Amygdala (tissue), 56 donors: Measurements from ENCODE around the gene BRD4.
A peak's percentile ranks its signal among the peaks of the same experiment; 100 is the strongest.

Experiments used
- DNase-seq, 56 donors: peaks; one replicate each; lab custom pipeline; 2025; lab: John Stamatoyannopoulos, UW

Gene BRD4

DNA sequence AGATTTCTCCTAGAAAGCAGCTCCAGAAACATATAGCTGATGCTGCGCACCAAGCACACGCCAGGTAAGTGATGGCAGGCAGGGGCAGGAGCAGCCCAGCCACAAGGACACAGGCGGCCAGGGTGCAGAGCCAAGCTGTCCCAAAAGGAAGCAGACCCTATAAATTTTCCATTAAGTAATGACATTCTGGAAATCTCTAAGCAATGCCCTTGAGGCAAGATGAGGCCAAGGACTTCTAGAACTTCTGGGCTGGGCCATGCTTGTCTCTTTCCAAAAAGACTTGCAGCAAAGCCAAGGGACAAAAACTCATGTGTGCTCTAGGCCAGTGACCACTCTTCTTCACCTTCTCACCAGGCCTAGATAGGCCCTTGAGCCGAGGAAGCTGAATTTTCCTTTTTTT, 57.9 kb downstream of the BRD4 start:
- no peak for DNase-seq

DNA sequence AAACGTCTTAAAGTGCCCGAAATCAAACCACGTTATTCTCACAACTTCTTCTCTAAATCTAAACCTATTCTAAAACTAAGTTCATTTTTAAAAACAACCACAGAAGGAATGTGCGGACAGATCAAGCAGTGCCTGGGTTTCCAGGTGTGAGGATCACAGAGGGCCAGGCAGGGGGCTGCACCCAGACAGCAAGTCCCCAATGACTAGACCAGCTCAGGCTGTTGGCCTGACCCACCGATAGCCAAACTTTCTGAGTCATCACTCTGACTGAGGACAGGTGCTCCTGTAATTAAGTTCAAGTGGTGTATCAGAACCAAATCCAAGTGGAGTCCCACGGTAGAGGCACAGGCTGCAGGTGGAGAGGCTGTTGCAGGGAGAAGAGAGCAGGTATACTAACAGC, 62.5 kb downstream of the BRD4 start:
- no peak for DNase-seq

GRCh38 chr19:15268928-15269253, 63.4 kb downstream of the BRD4 start:
- DNase-seq = no peak

DNA sequence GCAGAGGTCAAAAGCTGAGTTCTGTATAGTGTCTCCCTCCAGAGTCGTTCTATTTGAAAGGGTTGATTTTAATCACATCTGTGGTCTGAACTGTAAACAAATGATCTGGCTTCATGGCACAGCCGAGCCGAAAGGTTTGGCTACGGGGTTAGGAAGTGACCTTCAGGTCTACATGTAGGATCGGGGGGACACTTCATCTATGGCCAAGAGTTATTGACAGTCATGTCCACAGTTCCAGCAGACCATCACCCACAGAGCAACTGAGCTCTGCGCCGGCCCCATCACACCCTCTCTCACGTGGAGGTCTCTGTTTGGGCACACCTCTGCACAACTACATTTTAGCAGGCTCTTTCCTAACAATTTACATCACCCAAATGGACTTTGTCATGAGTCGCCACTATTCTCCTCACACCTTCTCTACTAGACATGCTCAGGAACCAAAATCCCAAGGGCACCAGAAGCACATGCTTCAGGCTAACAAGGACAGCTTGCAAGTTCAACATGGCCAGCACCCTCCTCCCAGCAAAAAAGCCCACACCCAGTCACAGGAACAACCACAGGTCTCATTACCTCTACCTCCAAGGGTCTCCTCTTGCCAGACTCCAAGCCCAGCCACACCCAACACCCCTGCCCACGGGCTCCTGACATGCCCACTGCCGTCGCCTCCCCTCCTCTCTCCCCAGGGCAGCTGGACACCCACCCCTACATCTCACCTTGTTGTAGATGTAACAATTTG, 64.0 kb downstream of the BRD4 start:
- DNase-seq = no peak

GRCh38 chr19:15266683-15267082, 65.7 kb downstream of the BRD4 start:
- DNase-seq = peak in 2 of 56 donors; percentile 23 to 42

GRCh38 chr19:15265850-15266248, 66.5 kb downstream of the BRD4 start:
- peak in 55 of 56 donors; percentile 60 to 97 (median 89) for DNase-seq

DNA sequence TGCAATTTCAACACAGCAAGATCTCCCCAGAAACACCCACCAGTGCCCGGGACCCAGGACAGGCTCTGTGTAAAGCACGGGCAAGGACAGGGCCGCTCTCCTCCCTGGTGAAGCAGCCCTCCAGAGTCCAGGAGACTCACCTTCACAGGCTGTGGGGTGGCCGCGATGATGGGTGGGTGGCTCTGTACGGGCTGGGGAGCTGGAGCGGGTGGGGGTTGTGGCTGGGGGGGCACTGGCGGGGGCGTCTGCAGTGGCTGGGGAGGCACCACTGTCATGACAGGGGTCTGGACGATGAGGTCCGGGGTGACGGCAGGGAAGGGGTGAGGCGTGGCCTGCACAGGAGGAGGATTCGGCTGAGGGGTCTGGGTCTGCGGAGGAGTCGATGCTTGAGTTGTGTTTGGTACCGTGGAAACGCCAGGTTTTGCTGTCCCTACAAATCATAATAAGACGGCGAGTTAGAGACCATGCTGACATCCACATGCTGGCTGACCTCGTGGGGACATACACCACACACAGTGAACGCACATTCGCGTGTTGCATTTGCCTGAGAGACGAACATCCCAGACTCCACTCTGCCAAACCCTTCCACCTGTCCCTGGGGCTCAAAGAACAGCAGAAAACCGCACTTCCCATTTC, 67.0 kb downstream of the BRD4 start:
- no peak for DNase-seq

GRCh38 chr19:15264933-15265206, 67.5 kb downstream of the BRD4 start:
- DNase-seq = no peak

- DNase-seq = peak in 47 of 56 donors; percentile 9 to 80 (median 42)
Observed at GRCh38 chr19:15264061-15264932, 68.0 kb downstream of the BRD4 start.

DNA sequence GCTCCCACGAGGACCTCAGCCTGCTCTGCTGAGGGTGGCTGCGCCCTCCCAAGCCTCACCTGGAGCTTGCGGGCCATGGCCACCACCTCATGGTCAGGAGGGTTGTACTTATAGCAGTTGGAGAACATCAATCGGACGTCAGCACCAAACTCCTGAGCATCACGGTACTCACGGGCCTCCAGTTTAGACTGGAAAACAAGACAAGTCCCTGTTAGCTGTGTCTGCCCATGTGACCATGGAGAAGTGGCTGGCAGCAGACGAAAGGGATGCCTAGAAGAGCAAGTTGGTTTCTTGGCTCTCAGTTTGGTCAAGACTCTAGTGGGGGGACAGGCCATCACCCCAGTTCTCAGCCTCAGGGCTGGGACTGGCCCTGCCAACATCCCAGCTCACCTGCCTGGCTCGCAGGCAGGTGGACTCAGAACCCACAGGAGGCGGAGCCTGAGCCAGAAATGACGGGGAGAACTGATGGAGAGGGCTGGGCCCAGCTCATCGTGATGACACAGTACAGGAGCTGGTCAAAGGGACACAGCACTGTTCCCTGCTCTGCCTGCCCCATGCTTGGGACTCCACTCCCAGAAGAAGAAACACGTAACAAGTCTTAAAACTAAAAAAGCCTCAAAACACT, 68.9 kb downstream of the BRD4 start:
- no peak for DNase-seq

- no peak for DNase-seq
Observed at GRCh38 chr19:15262011-15262410, 70.3 kb downstream of the BRD4 start.

GRCh38 chr19:15260939-15261338, 71.4 kb downstream of the BRD4 start:
- DNase-seq = no peak

DNA sequence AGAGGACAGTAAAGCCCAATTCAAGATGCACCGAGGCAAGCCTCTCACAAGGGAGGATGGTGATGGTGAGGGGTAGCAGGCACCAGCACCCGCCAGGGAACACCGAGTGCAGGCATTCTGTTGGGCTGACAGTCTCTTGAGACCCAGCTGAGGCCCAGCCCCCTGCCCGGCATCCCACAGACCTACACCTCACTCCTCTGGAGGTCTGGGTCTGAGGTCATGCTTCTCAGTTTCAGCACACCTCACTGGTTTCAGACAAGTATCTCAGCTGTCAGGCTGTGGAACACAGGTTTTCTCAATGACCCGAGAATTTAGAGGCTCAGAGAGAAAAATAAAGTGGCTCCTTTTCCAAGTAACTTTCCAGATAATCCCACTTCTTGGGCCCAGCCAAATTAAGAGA, 72.4 kb downstream of the BRD4 start:
- no peak for DNase-seq

GRCh38 chr19:15257782-15258181, 74.6 kb downstream of the BRD4 start:
- DNase-seq = no peak

DNA sequence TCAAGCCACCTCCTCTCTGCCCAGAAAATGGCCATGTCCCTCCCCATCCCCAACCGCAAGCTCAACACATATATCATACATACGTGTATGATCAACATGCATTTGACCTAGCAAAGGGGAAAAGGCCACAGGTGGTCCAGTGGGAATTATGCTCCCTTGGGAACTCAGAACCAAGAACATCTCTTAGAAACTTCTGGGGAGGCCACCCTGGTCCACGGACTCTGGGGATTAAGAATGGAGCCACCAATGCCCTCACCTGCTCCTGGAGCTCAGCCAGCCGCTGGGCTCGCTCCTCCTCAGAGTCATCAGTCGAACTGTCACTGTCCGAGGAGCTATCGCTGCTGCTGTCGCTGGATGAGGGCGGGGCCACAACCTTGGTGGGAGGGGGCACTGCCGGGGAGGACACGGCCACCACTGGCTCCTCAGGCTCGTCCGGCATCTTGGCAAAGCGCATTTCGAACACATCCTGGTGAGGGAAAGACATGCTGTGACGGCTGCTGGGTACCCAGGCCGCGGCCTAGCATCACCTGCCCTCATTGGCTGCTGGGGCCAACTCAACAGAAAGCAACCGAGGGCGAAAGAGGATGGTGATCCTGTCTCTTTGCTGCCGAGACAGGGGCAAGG, 75.5 kb downstream of the BRD4 start:
- DNase-seq = no peak

GRCh38 chr19:15255359-15255990, 76.9 kb downstream of the BRD4 start:
- no peak for DNase-seq

DNA sequence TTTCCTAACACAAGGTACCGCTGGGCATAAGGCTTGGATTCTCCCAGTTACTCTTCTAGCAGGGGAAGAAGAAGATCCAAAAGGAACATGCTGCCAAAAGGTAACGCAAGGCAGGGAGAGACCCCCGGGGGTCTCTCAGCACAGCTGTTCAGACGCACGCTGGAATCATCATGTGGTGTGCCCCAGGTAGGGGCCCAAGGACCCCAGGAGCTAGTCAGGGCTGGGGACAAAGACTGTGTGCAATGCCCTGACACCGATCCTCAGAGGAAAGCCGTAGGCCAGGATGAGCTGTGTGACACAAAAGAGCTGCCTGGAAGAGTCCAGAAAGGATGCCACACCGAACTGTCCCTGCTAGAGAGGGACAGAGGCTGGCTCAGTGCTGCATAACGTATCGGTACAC, 77.8 kb downstream of the BRD4 start:
- no peak for DNase-seq

- DNase-seq = no peak
Observed at GRCh38 chr19:15253513-15253912, 78.8 kb downstream of the BRD4 start.

- no peak for DNase-seq
Observed at GRCh38 chr19:15253061-15253460, 79.3 kb downstream of the BRD4 start.

DNA sequence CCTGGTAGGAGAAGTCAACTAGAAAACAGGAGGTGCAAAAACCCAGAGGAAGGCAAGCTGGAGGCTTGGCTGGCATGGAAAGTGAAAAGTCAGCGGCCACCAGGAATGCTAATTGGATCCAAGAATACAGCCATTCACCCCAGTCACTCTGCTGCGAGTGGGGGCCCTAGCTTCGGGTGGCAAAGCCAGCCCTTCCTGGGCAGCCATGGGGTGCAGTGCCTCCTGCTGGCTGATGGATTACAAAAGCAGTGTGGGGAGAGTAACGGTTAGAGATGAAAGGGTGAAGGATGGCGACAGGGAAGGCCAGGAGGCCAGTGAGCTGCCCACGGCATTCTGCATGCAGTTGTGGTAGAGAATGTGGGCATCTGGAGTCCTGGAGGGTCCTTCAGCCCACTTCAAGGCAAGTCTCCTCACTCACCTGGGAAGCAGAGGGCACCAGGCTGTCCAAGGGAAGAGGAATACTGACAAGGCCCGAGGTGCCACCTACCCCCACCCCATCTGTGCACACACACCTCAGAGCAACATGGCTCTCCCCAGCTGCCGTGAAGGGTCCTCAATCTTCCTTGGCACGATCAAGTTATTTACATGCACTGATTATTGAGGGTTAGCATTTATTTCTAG, 79.8 kb downstream of the BRD4 start:
- DNase-seq = peak in 46 of 56 donors; percentile 2 to 79 (median 36)
